ENCODE data around the gene ALX4. TPM values are rescaled to one million over a fixed set of nuclear protein-coding genes. Genes with fewer than 3 reads are reported as not detected.

The ALX4 gene
- total RNA-seq, 4 donors from 2014 or later, result 0.21 to 1.1 (median 0.34) TPM; not detected in 1

DNA sequence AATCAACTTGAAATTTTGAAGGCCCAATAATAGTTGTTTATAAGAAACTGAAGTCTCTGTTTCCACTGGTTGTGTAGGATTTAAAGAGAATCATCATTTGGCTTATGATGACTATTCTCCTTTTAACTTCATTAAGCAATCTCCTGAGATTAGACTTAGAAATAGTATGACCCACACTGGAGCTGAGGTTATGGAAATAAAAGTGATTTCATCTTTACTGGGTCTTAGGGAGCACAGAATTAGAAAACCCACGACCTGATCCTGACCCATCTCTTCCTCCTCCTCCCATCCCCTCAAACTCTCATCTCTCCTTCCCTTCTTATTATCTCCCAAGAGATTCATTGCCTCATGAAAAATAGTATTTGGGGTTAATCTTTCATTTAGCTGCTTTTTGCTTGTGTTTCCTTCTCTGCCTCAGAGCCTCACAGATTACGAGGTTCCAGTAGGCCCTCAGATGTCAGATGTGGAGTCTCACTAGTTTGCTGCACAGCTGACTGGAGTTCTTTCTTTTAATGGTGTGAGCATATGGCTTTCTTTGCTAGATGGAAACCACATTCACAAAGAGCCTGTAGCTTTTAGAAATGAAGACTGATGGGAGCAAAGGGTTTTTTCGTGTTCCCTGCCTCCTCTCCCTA lies 85.0 kb downstream of the ALX4 start:
- WGBS, result 87% methylated on average over 3 of the region's 3 CpGs

DNA sequence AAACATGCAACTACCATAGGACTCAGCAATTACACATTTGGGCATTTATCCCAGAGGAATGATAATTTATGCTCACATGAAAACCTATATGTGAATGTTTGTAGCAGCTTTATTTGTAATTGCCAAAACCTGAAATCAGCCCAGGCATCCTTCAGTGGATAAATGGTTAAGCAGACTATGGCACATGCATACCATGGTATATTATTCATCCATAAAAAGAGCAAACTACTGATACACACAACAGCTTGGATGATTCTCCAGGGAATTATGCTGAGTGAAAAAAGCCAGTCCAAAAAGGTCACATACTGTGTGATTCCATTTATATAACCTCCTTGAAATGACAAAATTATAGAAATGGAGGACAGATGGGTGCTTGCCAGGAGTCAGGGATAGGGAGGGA lies 86.7 kb downstream of the ALX4 start:
- Histone ChIP-seq H3K27me3 (no peaks in the 10 kb centered on the region), H3K27ac (no peak overlapping the region), H3K9me3 (no peaks in the 10 kb centered on the region), H3K36me3 (no peaks in the 10 kb centered on the region), H3K4me3 (no peak overlapping the region), H3K4me1 (no peaks in the 10 kb centered on the region)
- DNase-seq (ENCODE audit: low spot score in 2 of 2), result no peak
- TF ChIP-seq, protein P1, sequence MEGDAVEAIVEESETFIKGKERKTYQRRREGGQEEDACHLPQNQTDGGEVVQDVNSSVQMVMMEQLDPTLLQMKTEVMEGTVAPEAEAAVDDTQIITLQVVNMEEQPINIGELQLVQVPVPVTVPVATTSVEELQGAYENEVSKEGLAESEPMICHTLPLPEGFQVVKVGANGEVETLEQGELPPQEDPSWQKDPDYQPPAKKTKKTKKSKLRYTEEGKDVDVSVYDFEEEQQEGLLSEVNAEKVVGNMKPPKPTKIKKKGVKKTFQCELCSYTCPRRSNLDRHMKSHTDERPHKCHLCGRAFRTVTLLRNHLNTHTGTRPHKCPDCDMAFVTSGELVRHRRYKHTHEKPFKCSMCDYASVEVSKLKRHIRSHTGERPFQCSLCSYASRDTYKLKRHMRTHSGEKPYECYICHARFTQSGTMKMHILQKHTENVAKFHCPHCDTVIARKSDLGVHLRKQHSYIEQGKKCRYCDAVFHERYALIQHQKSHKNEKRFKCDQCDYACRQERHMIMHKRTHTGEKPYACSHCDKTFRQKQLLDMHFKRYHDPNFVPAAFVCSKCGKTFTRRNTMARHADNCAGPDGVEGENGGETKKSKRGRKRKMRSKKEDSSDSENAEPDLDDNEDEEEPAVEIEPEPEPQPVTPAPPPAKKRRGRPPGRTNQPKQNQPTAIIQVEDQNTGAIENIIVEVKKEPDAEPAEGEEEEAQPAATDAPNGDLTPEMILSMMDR (IDR thresholded peaks at IDR 0.05), result no peak
- TF ChIP-seq POLR2AphosphoS5 (IDR thresholded peaks at IDR 0.05), result no peak

More for the DNA sequence above, 85.0 kb downstream of the ALX4 start:
- H3K27me3 ChIP-seq, result no peaks in the 10 kb centered on the region
- no peaks in the 10 kb centered on the region for H3K4me1 ChIP-seq
- H3K27ac ChIP-seq, result no peak overlapping the region
- H3K9me3 ChIP-seq, result no peaks in the 10 kb centered on the region
- TF ChIP-seq EP300 (IDR thresholded peaks at IDR 0.05), result no peak
- TF ChIP-seq, protein P1 (IDR thresholded peaks at IDR 0.05), result no peak
- no peak for TF ChIP-seq POLR2AphosphoS5 (IDR thresholded peaks at IDR 0.05)
- no peak for TF ChIP-seq POLR2A (IDR thresholded peaks at IDR 0.05)
- no peaks in the 10 kb centered on the region for H3K36me3 ChIP-seq
- no peak overlapping the region for H3K4me3 ChIP-seq
- no peak for DNase-seq (ENCODE audit: low spot score in 2 of 2)

DNA sequence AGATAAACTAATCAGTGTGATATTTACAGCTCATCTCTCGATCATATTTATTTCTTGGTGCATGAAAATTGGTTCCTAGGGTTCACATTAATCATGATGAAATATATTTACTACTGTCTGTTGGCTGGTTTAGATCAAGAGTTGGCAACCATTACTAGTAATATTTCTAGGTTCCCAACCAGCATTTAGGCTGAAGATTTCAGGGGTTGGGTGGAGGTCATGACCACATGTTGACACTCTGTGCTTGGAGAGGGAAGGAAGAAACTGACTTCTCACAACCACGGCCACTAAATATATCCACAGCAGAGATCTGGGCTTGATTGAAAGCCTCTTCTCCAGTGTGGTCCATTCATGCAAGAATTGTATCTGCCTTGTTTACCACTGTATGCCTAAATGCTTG lies 87.9 kb downstream of the ALX4 start:
- TF ChIP-seq, protein P1 (IDR thresholded peaks at IDR 0.05), result no peak
- no peak for TF ChIP-seq EP300 (IDR thresholded peaks at IDR 0.05)
- TF ChIP-seq POLR2AphosphoS5 (IDR thresholded peaks at IDR 0.05), result no peak
- TF ChIP-seq POLR2A (IDR thresholded peaks at IDR 0.05), result no peak
- H3K27me3 ChIP-seq, result no peaks in the 10 kb centered on the region
- no peak overlapping the region for H3K4me3 ChIP-seq
- 72% methylated on average over 2 of the region's 2 CpGs for WGBS
- H3K36me3 ChIP-seq, result no peaks in the 10 kb centered on the region
- DNase-seq (ENCODE audit: low spot score in 2 of 2), result no peak
- H3K9me3 ChIP-seq, result no peaks in the 10 kb centered on the region
- no peak overlapping the region for H3K27ac ChIP-seq
- no peaks in the 10 kb centered on the region for H3K4me1 ChIP-seq

DNA sequence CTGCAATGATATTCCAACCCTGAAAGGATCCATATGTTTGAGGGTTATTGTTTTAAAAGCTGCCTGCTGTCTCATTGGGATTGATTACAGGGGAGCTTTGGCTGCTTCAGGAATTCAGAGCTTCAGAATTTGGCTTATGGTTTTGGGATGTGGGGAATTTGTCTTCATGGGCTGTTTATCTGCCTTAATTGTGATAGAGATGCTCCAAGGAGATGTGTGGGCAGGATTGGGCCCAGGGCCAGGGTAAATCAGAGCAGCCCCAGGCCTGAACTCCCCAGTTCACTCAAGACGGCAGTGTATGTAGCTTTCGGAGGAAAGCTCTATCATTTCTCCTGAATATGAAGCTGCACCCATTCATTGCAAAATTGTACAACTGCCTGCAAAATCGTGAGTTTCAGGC lies 88.5 kb downstream of the ALX4 start:
- no peak for DNase-seq (ENCODE audit: low spot score in 2 of 2)
- Histone ChIP-seq H3K36me3 (no peaks in the 10 kb centered on the region), H3K9me3 (no peaks in the 10 kb centered on the region), H3K27me3 (no peaks in the 10 kb centered on the region), H3K27ac (no peak overlapping the region), H3K4me3 (no peak overlapping the region), H3K4me1 (no peaks in the 10 kb centered on the region)
- TF ChIP-seq, protein P1 (IDR thresholded peaks at IDR 0.05), result no peak
- no peak for TF ChIP-seq POLR2AphosphoS5 (IDR thresholded peaks at IDR 0.05)
- no peak for TF ChIP-seq POLR2A (IDR thresholded peaks at IDR 0.05)
- no peak for TF ChIP-seq EP300 (IDR thresholded peaks at IDR 0.05)
- 64% methylated on average over 3 of the region's 3 CpGs for WGBS

DNA sequence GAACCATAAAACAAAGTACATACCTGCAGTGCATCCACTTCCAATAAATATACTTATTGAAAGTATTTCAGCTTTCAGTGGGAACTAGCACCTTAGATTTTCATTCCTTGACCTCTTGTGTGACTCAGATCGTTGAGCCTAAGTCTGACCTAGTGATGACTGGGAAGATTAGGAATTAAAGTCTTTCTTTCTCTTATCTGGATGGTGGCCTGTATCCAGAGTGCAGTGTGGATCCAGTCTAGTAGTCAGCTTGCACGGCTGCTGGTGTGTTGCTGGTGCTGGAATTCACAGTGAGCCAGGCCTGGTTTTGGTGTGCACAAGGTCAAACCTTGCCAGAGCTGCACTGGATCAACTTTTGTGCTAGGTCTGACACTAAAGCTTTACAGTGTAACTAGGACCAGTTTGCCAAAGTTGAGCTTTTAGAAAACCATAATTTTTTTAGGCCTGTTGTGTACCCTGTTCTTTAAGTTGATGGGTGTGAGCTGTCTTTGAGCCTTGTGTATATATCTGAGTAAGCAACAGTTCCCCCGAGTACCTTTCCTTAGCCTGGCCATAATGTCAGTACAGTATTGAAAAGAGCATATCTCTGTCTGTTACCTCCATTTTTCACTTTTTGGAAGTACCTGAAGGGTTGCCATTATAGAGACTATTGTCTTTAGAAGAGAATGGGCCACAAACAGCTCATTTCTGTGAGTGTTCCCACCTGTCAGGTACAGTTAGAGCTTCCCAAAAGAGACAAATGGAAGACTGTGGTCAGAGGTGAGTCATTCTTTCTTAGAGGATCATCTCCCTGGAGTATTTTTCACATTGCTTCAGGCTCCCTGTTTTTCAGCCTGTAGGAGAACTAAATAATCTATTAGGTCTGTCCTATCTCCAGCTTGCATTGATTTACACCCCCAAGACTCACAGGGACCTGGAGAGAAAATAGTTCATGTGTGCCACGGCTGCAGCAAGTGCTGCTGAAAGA lies 89.8 kb downstream of the ALX4 start:
- DNase-seq (ENCODE audit: low spot score in 2 of 2), result no peak
- H3K36me3 ChIP-seq, result no peaks in the 10 kb centered on the region
- TF ChIP-seq POLR2AphosphoS5 (IDR thresholded peaks at IDR 0.05), result no peak
- TF ChIP-seq POLR2A (IDR thresholded peaks at IDR 0.05), result no peak
- TF ChIP-seq, protein P1 (IDR thresholded peaks at IDR 0.05), result no peak
- TF ChIP-seq EP300 (IDR thresholded peaks at IDR 0.05), result no peak
- H3K4me3 ChIP-seq, result no peak overlapping the region
- H3K27ac ChIP-seq, result no peak overlapping the region
- no peaks in the 10 kb centered on the region for H3K9me3 ChIP-seq
- no peaks in the 10 kb centered on the region for H3K27me3 ChIP-seq
- WGBS, result 93% methylated on average over 4 of the region's 4 CpGs
- H3K4me1 ChIP-seq, result no peaks in the 10 kb centered on the region

Data from suprapubic skin (tissue), 4 donors.